Lower lobe of right lung (tissue), 2 donors: ENCODE measurements around the gene ENDOG. TPM values are rescaled to one million over a fixed set of nuclear protein-coding genes. Genes with fewer than 3 reads are reported as not detected.
A peak's percentile ranks its signal among the peaks of the same experiment; 100 is the strongest.

ENCODE experiments used
- ATAC-seq, 2 donors: fragments of 200-7000 bp; cut with Tn5 transposase; one replicate each; pipeline ENCODE4 v1.9.1; 2020 to 2022; ENCODE audit warnings: mild to moderate bottlenecking in 2 of 2, moderate library complexity in 2 of 2
- DNase-seq: peaks from one replicate; pipeline ENCODE4 v3.0.0-alpha.2; 2020
- H3K27ac ChIP-seq: fragments of 200-600 bp; one replicate; pipeline ENCODE4 v1.8.0; 2022
- H3K27me3 ChIP-seq: fragments of 200-600 bp; one replicate; pipeline ENCODE4 v1.8.0; 2022; ENCODE audit warnings: low read depth
- H3K36me3 ChIP-seq: fragments of 200-600 bp; one replicate; pipeline ENCODE4 v1.8.0; 2022; ENCODE audit warnings: mild to moderate bottlenecking
- H3K4me1 ChIP-seq: fragments of 200-600 bp; one replicate; pipeline ENCODE4 v1.8.0; 2022
- H3K4me3 ChIP-seq: fragments of 200-600 bp; one replicate; pipeline ENCODE4 v1.8.0; 2022; ENCODE audit warnings: mild to moderate bottlenecking
- H3K9me3 ChIP-seq: fragments of 200-600 bp; one replicate; pipeline ENCODE4 v1.8.0; 2022
- intact Hi-C: fragments of 100-400 bp; cut with DNase I; formaldehyde crosslinking; loops from one replicate; pipeline ENCODE4 v1.11.0; 2022
- long read RNA-seq: library from polyadenylated mRNA; unstranded; transcript quantifications from one replicate; pipeline ENCODE4 v2.0.0, GENCODE V29; 2021
- total RNA-seq: library from RNA; stranded (reverse); fragmentation: NEBNext Ultra II Directional; extraction: Animal tissue kit (Norgen Biotek cat#: 25700); gene quantifications from one replicate; pipeline ENCODE4 v1.2.1, GENCODE V29; 2021
- TF ChIP-seq, protein P1 (sequence below): fragments of 200-600 bp; IDR thresholded peaks from one replicate; pipeline ENCODE4 v1.8.0; 2022; ENCODE audit warnings: antibody characterized with exemption, mild to moderate bottlenecking
- donor health status: DM: no; HTN: yes; CAD: no; lungs with severe emphysema.

Gene ENDOG
- 21.5 TPM for total RNA-seq
- long read RNA-seq, transcript ENDOG-201 (3 exons, 1,172 nt) = major isoform, 39 of 43 reads
- long read RNA-seq, partial matches to known transcripts = 0 of 43 reads
- long read RNA-seq, other reads (novel, unspliced or antisense) = 4 of 43 reads

DNA sequence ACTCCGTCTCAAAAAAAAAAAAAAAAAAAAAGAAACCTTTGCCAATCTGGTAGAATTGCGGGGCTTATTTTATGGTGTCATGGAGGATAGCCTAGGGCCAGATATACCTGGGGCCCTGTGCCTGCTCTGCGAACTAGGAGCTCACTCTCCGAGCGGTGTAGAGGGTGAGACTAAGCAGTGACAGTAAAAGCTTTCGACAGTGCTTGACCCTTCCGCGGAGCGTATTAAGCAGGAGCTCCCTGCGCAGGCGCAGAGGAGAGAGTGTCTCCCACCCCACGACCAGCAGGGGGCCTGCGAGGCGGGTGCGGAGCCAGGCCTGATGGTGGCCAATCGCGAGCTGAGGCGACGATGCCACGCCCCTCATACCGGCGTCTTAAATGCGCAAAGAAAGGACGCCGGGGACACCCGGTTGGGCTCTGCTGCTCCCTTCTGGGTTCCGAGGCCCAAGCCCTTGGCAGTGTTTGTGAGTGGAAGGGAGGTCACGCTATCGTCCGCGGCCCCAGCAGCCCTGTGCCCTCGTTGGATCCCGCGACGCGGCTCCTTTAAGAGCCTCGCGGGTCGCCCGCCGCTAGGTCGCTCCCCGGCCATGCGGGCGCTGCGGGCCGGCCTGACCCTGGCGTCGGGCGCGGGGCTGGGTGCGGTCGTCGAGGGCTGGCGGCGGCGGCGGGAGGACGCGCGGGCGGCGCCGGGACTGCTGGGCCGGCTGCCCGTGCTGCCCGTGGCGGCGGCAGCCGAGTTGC is at the start of gene ENDOG:
TSS of gene ENDOG (plus strand) at position 402 of the 740 bp plus-strand sequence. CDS start at position 587, 185 bp downstream.
- TF ChIP-seq, protein P1, sequence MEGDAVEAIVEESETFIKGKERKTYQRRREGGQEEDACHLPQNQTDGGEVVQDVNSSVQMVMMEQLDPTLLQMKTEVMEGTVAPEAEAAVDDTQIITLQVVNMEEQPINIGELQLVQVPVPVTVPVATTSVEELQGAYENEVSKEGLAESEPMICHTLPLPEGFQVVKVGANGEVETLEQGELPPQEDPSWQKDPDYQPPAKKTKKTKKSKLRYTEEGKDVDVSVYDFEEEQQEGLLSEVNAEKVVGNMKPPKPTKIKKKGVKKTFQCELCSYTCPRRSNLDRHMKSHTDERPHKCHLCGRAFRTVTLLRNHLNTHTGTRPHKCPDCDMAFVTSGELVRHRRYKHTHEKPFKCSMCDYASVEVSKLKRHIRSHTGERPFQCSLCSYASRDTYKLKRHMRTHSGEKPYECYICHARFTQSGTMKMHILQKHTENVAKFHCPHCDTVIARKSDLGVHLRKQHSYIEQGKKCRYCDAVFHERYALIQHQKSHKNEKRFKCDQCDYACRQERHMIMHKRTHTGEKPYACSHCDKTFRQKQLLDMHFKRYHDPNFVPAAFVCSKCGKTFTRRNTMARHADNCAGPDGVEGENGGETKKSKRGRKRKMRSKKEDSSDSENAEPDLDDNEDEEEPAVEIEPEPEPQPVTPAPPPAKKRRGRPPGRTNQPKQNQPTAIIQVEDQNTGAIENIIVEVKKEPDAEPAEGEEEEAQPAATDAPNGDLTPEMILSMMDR = peak; percentile 94
- intact Hi-C loops = no loop called here
- Histone ChIP-seq H3K27me3 (no peaks in the 10 kb centered on the region), H3K4me3 (peak within 1 kb of the TSS; percentile 75), H3K36me3 (peaks cover 26% of the 10 kb centered on the region), H3K27ac (peak within 1 kb of the TSS; percentile 89), H3K4me1 (peaks cover 13% of the 10 kb centered on the region), H3K9me3 (no peaks in the 10 kb centered on the region)
- DNase-seq (peak; percentile 98), ATAC-seq (peak; percentile 98 to 99)

DNA sequence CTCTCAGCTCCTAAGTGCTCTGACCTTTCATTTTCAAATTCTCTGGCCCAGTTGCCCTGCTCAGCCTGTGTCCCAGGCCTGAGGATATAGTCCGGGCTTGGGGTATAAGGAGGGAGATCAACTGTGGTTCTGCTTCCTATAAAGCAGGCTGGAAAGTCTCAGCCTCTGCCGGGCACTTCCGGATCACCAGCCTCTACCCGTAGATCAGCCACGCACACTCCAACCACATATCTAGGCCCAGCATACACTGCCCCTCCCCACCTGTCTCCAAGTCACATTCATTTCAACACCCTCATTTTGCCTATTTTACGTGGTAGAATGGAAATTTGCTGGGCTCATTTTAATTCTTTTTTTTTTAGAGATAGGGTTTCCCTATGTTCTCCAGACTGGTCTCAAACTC is 49.7 kb upstream of the ENDOG start:
- ATAC-seq = no peak
- Histone ChIP-seq H3K4me3 (no peak overlapping the region), H3K4me1 (peaks cover 24% of the 10 kb centered on the region), H3K27me3 (no peaks in the 10 kb centered on the region), H3K27ac (no peak overlapping the region), H3K36me3 (peaks cover 9% of the 10 kb centered on the region), H3K9me3 (no peaks in the 10 kb centered on the region)
- no peak for DNase-seq
- TF ChIP-seq, protein P1 = no peak
- intact Hi-C loops = no loop called here

DNA sequence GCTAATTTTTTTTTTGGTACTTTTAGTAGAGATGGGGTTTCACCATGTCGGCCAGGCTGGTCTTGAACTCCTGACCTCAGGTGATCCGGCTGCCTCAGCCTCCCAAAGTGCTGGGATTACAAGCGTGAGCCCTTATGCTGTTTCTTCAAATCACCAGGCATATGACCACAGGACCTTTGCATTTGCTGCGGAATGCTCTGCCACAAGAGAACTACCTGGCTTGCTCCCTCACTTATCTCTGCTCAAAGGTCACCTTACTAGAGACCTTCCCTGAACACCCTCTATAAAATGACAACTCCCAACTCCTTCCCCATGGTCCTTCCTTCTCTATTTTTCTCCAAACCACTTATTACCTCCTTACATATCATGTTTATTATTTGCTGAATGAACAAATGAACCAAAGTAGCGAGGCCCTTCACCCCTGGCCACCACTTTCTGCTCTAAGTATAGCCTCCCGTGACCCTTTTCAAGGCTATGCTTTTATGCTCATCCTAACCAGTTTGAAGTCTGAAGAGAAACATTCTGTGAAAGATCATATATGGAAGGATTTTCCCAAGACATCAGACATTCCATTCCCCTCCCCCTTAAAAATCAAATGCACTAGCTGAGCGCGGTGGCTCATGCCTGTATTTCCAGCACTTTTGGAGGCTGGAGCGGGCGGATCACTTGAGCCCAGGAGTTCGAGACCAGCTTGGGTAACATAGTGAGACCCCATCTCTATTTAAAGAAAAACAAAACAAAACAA is 47.8 kb upstream of the ENDOG start:
- no peak for ATAC-seq
- Histone ChIP-seq H3K9me3 (no peaks in the 10 kb centered on the region), H3K27ac (peak overlapping the region; percentile 94), H3K4me1 (peaks cover 24% of the 10 kb centered on the region), H3K4me3 (peak overlapping the region; percentile 90), H3K27me3 (no peaks in the 10 kb centered on the region), H3K36me3 (peaks cover 9% of the 10 kb centered on the region)
- no peak for DNase-seq
- TF ChIP-seq, protein P1 = no peak
- intact Hi-C loops = no loop called here

DNA sequence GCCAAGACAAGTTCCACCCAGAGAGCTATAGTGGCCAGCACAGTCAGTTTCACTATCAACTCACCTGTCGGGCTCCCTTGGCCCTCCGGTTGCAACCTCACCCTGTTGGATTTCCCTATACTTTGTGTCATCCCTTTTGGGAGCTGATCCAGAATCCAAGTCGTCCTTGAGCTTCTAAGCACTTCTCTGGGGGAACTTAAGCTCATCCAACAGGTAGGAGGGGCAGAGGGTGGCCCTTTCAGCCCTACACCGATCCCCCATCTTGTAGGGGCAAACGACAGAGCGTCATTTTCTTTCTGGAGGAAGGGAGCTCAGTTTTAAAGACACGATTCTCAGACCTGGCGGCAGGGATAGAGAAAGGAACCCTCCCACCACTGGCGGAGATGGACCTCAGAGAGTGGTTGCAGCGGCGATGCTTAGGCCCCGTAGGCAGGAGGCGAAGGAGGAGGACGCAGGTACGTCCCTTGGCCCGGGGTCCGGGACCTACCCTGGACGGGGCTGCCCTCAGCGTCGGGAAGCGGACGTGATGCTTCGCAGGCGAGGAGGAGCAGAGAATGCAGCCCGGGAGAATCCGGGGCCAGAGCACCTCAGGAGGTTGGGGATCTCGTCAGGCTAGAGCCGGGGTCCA is 47.1 kb upstream of the ENDOG start:
- Histone ChIP-seq H3K27me3 (no peaks in the 10 kb centered on the region), H3K36me3 (peaks cover 9% of the 10 kb centered on the region), H3K27ac (peak overlapping the region; percentile 94), H3K4me3 (peak overlapping the region; percentile 90), H3K4me1 (peaks cover 24% of the 10 kb centered on the region), H3K9me3 (peaks cover 4% of the 10 kb centered on the region)
- no peak for DNase-seq
- peak; percentile 49 to 58 for ATAC-seq
- TF ChIP-seq, protein P1 = no peak
- intact Hi-C loops = no loop called here

DNA sequence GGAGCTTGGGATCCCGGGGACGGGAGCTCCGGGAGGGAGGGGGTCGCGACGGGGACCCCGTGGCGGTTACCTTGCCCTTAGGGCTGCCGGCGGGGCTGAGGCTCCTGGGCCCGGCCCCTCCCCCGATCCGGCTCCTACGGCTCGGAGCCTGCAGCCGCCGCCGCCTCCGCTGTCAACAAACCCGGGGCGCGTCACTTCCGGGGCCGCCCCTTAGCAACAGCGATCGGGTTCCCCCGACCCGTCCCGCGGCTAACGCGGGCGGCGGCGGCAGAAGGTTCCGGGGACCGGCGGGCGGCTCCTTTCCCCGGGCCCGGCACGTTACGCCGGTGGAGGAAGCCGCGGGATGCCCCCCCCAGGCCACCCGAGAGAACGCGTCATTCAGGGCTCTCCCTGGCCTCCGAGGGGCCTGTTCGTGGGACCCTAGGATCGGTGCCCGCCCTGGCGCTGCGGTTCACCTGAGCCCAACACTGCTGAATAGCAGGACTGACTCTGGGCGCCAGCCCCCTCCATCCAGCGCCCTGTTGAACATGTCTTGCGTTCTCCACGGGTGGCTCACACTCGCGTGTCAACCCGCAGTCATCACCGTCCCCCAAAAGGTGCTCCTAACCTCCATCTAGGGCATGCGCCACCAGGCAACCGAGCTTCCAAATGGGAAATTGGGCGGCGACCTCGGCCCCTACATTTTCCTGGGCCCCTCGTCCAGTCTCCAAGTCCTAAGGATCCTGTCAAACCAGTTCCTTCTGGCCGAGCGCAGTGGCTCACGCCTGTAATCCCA is 46.4 kb upstream of the ENDOG start, which contains the start of gene ZER1:
TSS of gene ZER1 (minus strand) at position 183 of the 775 bp plus-strand sequence. CDS start 16,362 bp downstream, outside the sequence.
- TF ChIP-seq, protein P1 = no peak
- ATAC-seq = peak; percentile 98
- intact Hi-C loops = no loop called here
- H3K4me3 ChIP-seq = peak within 1 kb of the TSS; percentile 90
- H3K27ac ChIP-seq = peak within 1 kb of the TSS; percentile 94
- no peaks in the 10 kb centered on the region for H3K27me3 ChIP-seq
- H3K4me1 ChIP-seq = peaks cover 24% of the 10 kb centered on the region
- DNase-seq = peak; percentile 97
- H3K36me3 ChIP-seq = peaks cover 9% of the 10 kb centered on the region
- H3K9me3 ChIP-seq = peaks cover 6% of the 10 kb centered on the region
